Activated CD8-positive, alpha-beta memory T cell treated with anti-CD3 and anti-CD28 coated beads for 48 hours (primary cell): Measurements from ENCODE around the gene OLFM2.

Source experiments
- DNase-seq, 3 experiments: peaks; one replicate each; pipeline ENCODE4 v3.0.0-alpha.2; 2020; ENCODE audit warnings: low read depth in 2 of 3, low spot score in 2 of 3

The OLFM2 gene

GRCh38 chr19:9910625-9911024 lies 25.7 kb downstream of the OLFM2 start:
- DNase-seq = no peak

GRCh38 chr19:9909251-9909650 lies 27.1 kb downstream of the OLFM2 start:
- no peak for DNase-seq

GRCh38 chr19:9906475-9907087 lies 29.7 kb downstream of the OLFM2 start:
- DNase-seq = no peak

- no peak for DNase-seq
Measured at GRCh38 chr19:9903336-9903735, 33.0 kb downstream of the OLFM2 start.

GRCh38 chr19:9901642-9902041 lies 34.7 kb downstream of the OLFM2 start:
- no peak for DNase-seq

GRCh38 chr19:9901020-9901419 lies 35.3 kb downstream of the OLFM2 start:
- DNase-seq = no peak

GRCh38 chr19:9891609-9892373 lies 44.5 kb downstream of the OLFM2 start:
- no peak for DNase-seq

- no peak for DNase-seq
Measured at GRCh38 chr19:9885077-9885552, 51.2 kb downstream of the OLFM2 start.

GRCh38 chr19:9883764-9884163 lies 52.6 kb downstream of the OLFM2 start:
- DNase-seq = no peak

GRCh38 chr19:9883231-9883758 lies 53.0 kb downstream of the OLFM2 start:
- no peak for DNase-seq

GRCh38 chr19:9881720-9882119 lies 54.6 kb downstream of the OLFM2 start:
- no peak for DNase-seq

GRCh38 chr19:9878511-9879196 lies 57.7 kb downstream of the OLFM2 start:
- no peak for DNase-seq

- DNase-seq = no peak
Measured at GRCh38 chr19:9877780-9878510, 58.4 kb downstream of the OLFM2 start.

- DNase-seq = no peak
Measured at GRCh38 chr19:9875796-9876195, 60.5 kb downstream of the OLFM2 start.

- DNase-seq = no peak
Measured at GRCh38 chr19:9875031-9875627, 61.2 kb downstream of the OLFM2 start.

GRCh38 chr19:9872618-9873242 lies 63.6 kb downstream of the OLFM2 start:
- DNase-seq = no peak

- no peak for DNase-seq
Measured at GRCh38 chr19:9871626-9872338, 64.5 kb downstream of the OLFM2 start.

- no peak for DNase-seq
Measured at GRCh38 chr19:9868983-9869617, 67.2 kb downstream of the OLFM2 start.
